Activated CD8-positive, alpha-beta memory T cell treated with anti-CD3 and anti-CD28 coated beads, Interleukin-2, amount 10 ng/mL, durations not matched to agents 7 days and 5 days (primary cell): Measurements from ENCODE around the gene RABGAP1L. TPM values are rescaled to one million over a fixed set of nuclear protein-coding genes. Genes with fewer than 3 reads are reported as not detected.

Experiments used
- ATAC-seq: fragments of 150-1000 bp; cut with Tn5 transposase; one replicate; pipeline ENCODE4 v1.10.0; 2021; ENCODE audit warnings: moderate library complexity
- CTCF ChIA-PET: fragments of 350-600 bp; sonication (Branson Sonifier 250); formaldehyde crosslinking; loops from one replicate; lab custom pipeline; 2021; ENCODE audit warnings: antibody characterized with exemption; lab: Charles Lee
- DNase-seq: peaks from one replicate; pipeline ENCODE4 v3.0.0-alpha.2; 2020
- H3K27ac Mint-ChIP-seq: one replicate; pipeline ENCODE4 v1.8.0; 2021; ENCODE audit warnings: mild to moderate bottlenecking, mixed read lengths
- H3K27me3 Mint-ChIP-seq: one replicate; pipeline ENCODE4 v1.8.0; 2021; ENCODE audit warnings: mixed read lengths
- H3K36me3 Mint-ChIP-seq: one replicate; pipeline ENCODE4 v1.8.0; 2021; ENCODE audit warnings: mild to moderate bottlenecking, mixed read lengths
- H3K4me1 Mint-ChIP-seq: one replicate; pipeline ENCODE4 v1.8.0; 2021; ENCODE audit warnings: mixed read lengths
- H3K4me3 Mint-ChIP-seq: one replicate; pipeline ENCODE4 v1.8.0; 2021; ENCODE audit warnings: mild to moderate bottlenecking, moderate library complexity, mixed read lengths
- H3K9me3 Mint-ChIP-seq: one replicate; pipeline ENCODE4 v1.8.0; 2022; ENCODE audit warnings: low read depth, mixed read lengths
- total RNA-seq, 2 experiments: library from RNA; stranded (reverse); gene quantifications; one replicate each; pipeline ENCODE4 v1.2.3, GENCODE V29; 2021

Gene RABGAP1L
- total RNA-seq, 2 experiments from 2014 or later: 60.5 to 83.5 TPM

DNA sequence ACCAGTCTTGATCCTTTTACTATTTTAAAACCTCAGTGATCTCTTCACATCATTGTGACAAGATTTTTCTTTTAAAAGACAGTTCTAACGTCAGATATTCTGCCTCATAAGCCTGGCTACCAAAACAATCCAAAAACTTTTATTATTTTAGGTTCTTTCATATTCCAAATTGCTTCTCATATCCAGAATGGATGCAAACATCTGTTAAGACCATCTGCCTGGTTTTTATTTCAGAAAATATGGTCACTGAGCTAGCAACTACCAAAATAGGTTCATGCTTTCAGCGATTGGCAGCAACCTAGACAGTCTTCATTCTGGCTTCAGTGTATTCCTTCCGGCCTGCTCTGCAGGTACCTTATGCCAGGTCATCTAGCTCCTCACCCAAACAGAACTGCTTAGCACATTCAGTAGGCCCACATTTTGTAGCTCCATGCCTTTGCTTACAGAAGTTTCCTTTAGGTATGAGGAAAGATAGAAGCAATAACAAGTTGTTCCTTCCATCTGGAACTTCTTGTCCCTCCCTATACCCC is 781.4 kb downstream of the RABGAP1L start:
- ATAC-seq: no peak
- Mint-ChIP-seq H3K36me3 (no peaks in the 10 kb centered on the region), H3K27me3 (no peaks in the 10 kb centered on the region), H3K4me3 (no peak overlapping the region), H3K4me1 (peaks cover 7% of the 10 kb centered on the region), H3K9me3 (no peaks in the 10 kb centered on the region), H3K27ac (no peak overlapping the region)
- CTCF ChIA-PET: interaction anchor here (1.6 kb wide), 1 partner anchor 18 kb away, joined by 4 read pairs; no protein-coding TSS in a partner anchor
- DNase-seq: no peak

DNA sequence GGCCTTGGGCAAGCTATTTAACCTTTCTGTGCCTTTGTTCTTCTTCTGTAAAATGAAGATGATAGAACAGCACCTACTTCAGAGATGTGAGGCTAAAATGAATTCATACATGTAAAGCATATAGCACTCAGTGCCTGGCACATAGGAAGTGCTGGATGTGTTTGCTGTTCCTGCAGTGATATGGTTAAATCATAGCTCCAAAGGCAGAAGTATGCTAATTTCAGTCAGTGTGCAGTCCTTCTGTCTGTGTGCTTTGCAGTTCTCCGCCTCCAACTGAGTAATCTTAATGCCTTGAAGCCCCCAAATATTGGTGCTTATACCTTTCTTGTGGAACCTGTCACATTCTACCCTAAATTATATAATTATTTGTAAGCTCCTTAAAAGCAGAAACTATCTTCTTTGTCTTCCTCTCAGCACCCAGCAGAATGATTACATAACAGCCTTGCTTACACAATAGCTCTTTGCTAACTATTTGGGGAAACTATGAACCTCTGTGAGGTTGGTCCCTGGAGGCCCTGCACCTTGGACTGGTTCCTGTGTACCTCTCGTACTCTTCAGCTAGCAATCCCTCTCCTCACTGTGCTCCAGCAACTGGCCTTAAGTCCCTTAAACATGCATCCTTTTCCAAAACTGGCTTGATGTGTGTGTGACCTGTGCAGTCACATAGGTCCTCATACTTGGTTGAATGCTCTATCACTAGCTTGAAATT is 783.4 kb downstream of the RABGAP1L start:
- H3K36me3 Mint-ChIP-seq: no peaks in the 10 kb centered on the region
- CTCF ChIA-PET: interaction anchor here (1.1 to 1.2 kb wide), 2 partner anchors 11 to 40 kb away, joined by 3 to 5 read pairs; no protein-coding TSS in a partner anchor

DNA sequence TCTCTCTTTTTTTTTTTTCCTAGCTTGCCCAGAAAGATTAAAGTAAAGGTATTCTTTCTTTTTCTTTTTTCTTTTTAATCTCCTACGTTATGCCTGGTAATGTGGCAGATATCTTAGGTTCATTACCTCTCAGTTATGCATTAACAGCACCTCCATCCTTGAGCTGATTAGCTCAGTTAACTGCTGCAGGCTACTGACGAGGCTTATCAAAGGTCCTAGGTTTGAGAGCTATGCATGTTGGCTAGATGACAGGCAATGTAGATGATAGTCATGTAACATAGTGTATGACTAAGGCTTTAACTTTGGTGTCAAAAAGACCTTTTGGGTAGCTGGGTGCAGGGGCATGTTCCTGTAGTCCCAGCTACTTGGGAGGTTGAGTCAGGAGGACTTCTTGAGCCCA is 786.7 kb downstream of the RABGAP1L start:
- H3K36me3 Mint-ChIP-seq: no peaks in the 10 kb centered on the region
- no peaks in the 10 kb centered on the region for H3K9me3 Mint-ChIP-seq
- DNase-seq (no peak), ATAC-seq (no peak)
- no peak overlapping the region for H3K4me3 Mint-ChIP-seq
- no peaks in the 10 kb centered on the region for H3K27me3 Mint-ChIP-seq
- H3K4me1 Mint-ChIP-seq: no peaks in the 10 kb centered on the region
- H3K27ac Mint-ChIP-seq: no peak overlapping the region
- CTCF ChIA-PET: no interaction called here

More for the DNA sequence above, 783.4 kb downstream of the RABGAP1L start:
- Mint-ChIP-seq H3K4me1 (peaks cover 7% of the 10 kb centered on the region), H3K4me3 (no peak overlapping the region), H3K27ac (no peak overlapping the region), H3K27me3 (no peaks in the 10 kb centered on the region), H3K9me3 (no peaks in the 10 kb centered on the region)
- no peak for DNase-seq
- no peak for ATAC-seq

DNA sequence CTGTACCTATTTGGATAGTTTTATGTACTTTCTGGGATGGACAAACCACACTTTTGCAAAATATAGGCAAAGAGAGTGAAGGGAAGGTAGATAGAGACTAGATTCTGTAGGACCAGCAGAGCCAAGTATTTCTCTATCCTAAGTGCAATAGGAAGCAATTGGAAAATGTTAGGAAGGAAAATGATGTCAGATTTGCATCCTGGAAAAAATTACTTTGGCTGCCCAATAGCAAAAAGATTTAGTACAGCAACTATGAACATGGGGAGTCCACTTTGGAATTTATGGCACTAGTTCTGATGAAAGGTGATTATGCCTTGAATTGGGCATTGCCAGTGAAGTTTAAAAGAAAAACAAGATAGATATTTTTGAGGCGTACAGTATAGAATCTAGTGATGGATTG is 789.7 kb downstream of the RABGAP1L start:
- Mint-ChIP-seq H3K27me3 (no peaks in the 10 kb centered on the region), H3K9me3 (no peaks in the 10 kb centered on the region), H3K27ac (no peak overlapping the region), H3K4me1 (peaks cover under 1% of the 10 kb centered on the region), H3K36me3 (no peaks in the 10 kb centered on the region), H3K4me3 (no peak overlapping the region)
- CTCF ChIA-PET: no interaction called here
- ATAC-seq: no peak
- no peak for DNase-seq

DNA sequence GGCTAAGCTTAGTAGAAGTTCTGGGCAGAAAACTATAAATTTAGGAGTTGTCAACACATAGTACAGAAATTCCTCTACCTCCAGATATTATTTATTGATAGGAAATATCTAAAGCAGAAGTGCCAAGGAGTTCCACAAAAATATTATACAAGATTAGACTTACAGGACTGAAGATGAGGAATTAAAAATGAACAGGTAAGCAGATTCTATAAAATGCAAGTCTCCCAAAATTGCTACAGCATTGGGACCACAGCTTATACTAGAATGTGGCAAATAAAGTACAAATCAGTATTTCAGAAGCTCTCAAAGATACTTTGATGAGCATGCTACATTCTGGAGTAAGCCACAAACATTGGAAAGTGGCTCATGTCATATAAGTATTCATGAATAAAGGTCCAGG is 790.3 kb downstream of the RABGAP1L start:
- no peaks in the 10 kb centered on the region for H3K27me3 Mint-ChIP-seq
- H3K4me1 Mint-ChIP-seq: peaks cover 2% of the 10 kb centered on the region
- ATAC-seq (no peak), DNase-seq (no peak)
- no peak overlapping the region for H3K27ac Mint-ChIP-seq
- CTCF ChIA-PET: no interaction called here
- no peak overlapping the region for H3K4me3 Mint-ChIP-seq
- H3K36me3 Mint-ChIP-seq: no peaks in the 10 kb centered on the region
- no peaks in the 10 kb centered on the region for H3K9me3 Mint-ChIP-seq

DNA sequence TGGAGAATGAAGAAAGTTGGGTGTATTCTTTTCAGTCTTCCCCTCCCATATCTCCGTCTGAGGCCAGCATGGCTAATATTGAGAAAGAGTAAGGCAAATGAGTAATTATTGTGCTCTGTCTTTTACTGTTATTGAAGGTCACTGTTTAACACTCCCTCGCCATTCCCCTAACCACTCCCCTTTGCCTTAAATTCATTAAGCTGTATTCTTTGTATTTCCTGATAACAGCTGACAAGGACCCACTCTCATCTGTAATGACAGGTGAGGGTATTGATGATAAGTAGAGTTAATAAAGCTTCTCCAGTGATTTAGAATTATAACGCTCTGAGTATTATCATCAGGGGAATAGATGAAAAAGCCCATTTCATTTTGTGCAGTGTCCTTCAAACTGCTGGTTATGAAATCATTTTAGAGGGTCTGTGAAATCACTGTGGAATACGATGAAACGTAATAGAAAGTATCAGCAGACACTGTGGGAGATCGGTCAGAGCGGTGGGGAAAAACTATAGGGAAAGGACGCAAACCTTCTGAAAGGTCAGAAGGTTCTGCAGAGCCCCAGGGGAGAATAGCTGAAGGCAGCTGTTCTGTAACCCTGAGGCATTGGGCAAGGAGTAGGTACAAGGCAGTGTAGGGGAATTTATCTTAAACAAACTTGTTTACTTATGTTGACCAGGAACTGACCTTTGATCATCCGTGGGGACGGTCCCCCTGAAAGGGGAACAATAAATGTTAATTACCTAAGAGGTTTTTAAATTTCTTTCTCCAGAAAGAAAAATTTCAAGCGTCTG is 794.2 kb downstream of the RABGAP1L start:
- peaks cover 19% of the 10 kb centered on the region for H3K4me1 Mint-ChIP-seq
- H3K9me3 Mint-ChIP-seq: no peaks in the 10 kb centered on the region
- DNase-seq (no peak), ATAC-seq (no peak)
- H3K4me3 Mint-ChIP-seq: no peak overlapping the region
- peaks cover 10% of the 10 kb centered on the region for H3K36me3 Mint-ChIP-seq
- H3K27me3 Mint-ChIP-seq: no peaks in the 10 kb centered on the region
- CTCF ChIA-PET: interaction anchor here (0.9 to 1.5 kb wide), 2 partner anchors 30 to 210 kb away, joined by 4 to 5 read pairs; no protein-coding TSS in a partner anchor
- H3K27ac Mint-ChIP-seq: no peak overlapping the region

DNA sequence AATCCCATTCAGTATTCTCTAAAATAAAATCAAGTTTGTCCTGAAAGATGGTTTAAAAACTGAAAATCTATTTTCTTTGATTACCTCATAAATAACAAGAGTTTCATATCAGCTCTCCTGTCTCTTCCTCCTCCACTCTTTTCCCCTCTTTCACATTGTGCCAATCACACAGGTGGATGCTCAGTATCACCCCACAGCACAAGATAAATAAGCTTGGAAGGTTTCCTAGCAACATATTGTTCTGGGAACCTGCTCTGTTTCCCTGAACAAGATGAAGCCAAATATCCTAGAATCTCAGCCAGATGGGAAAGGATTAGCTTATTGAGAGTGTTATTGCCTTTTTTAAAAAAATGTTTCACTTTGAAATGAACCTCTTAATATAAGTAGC is 794.7 kb downstream of the RABGAP1L start:
- CTCF ChIA-PET: interaction anchor here (1.5 kb wide), 1 partner anchor 29 kb away, joined by 5 read pairs; no protein-coding TSS in a partner anchor
- no peak for DNase-seq

DNA sequence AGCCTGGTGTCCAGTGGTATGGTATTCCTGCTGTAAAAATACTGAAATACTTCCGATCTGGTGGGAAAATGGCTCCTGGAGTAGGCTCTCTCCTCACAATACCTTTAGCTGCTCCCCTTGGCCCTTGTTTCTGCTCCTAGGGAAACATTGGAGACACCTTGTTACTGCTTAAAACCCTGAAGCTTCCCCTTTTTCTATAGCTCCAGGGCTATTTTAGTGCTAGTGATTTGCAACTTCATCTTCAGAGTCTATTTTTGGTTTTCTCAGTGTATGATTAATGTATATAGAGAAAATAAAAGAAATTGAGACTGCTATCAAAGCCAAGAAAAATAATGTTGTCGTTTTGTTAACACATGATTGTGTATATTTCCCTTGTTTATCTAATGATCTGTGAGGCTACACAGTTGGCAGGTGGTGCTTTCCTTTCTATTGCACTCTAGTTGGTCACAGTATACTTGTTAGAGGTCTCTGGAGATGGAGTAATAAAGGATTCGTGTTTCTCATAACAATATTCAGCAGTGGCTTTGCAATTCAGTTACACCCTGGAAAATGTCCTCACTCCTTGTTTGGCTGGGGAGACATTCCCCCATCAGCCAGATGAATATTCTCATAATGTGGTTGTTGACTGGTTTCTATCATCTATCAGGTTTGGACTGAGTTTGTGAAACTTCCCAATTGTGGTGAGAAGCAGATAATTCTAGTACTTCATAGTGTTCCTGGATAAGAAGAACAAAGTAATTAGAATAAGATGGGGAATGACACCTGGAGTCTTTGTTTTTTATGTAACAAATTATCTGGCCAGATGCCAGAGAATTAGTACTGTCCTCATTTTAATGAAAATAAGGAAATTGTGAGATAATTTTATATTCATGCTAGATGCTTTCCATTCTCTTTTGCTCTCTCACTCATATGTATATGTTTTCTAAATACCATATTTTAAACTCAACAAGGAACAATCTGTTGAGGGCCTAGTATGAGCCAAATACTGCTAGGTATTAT is 795.6 kb downstream of the RABGAP1L start:
- Mint-ChIP-seq H3K27me3 (no peaks in the 10 kb centered on the region), H3K36me3 (peaks cover 10% of the 10 kb centered on the region), H3K9me3 (no peaks in the 10 kb centered on the region), H3K4me3 (no peak overlapping the region), H3K4me1 (peaks cover 22% of the 10 kb centered on the region), H3K27ac (no peak overlapping the region)
- CTCF ChIA-PET: interaction anchor here (1.5 kb wide), 1 partner anchor 28 kb away, joined by 5 read pairs; no protein-coding TSS in a partner anchor
- no peak for ATAC-seq
- DNase-seq: no peak

More for the DNA sequence above, 794.7 kb downstream of the RABGAP1L start:
- ATAC-seq: no peak
- Mint-ChIP-seq H3K27ac (no peak overlapping the region), H3K9me3 (no peaks in the 10 kb centered on the region), H3K27me3 (no peaks in the 10 kb centered on the region), H3K4me1 (peaks cover 22% of the 10 kb centered on the region), H3K4me3 (no peak overlapping the region), H3K36me3 (peaks cover 10% of the 10 kb centered on the region)

DNA sequence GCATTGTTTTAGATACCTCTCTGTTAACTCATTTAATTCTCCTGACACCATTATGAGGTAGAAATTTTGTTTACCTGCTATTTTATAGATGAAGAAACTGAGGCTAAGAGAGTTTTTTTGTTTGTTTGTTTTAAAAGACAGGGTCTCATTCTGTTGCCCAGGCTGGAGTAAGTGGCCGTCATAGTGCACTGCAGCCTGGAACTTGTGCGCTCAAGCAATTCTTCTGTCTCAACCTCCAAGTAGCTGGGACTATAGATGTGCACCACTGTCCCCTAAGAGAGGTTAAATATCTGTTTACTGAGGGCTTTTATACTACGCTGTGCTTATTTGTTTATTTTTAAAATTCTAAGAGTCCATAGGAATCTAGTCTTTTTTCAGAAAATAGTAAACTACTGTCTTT is 796.8 kb downstream of the RABGAP1L start:
- ATAC-seq: no peak
- no peaks in the 10 kb centered on the region for H3K27me3 Mint-ChIP-seq
- CTCF ChIA-PET: interaction anchor here (1.3 kb wide), 1 partner anchor 12 kb away, joined by 3 read pairs; no protein-coding TSS in a partner anchor

DNA sequence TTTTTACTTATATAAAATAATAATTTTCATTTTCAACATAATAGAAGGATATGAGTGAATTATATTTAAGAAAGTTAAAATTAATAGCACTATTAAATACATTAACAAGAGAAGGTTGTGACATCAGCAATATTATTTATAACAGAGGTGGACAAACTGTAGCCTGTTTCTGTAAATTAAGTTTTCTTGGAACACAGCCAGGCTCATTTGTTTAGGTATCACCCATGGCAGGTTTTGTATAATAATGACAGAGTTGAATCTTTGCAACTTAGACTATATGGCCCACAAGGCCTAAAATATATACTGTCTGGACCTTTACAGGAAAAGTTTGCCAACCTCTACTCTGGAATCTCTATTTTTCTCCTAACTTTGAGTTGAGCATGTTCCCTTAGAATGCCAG is 797.7 kb downstream of the RABGAP1L start:
- CTCF ChIA-PET: interaction anchor here (1.1 to 1.5 kb wide), 3 partner anchors 12 to 38 kb away, joined by 3 to 4 read pairs (median 3); no protein-coding TSS in a partner anchor
- H3K27ac Mint-ChIP-seq: peak overlapping the region; percentile 47
- H3K4me1 Mint-ChIP-seq: peaks cover 22% of the 10 kb centered on the region
- H3K4me3 Mint-ChIP-seq: no peak overlapping the region
- H3K36me3 Mint-ChIP-seq: peaks cover 10% of the 10 kb centered on the region
- no peaks in the 10 kb centered on the region for H3K9me3 Mint-ChIP-seq
- no peak for DNase-seq
- H3K27me3 Mint-ChIP-seq: no peaks in the 10 kb centered on the region
- ATAC-seq: no peak

More for the DNA sequence above, 796.8 kb downstream of the RABGAP1L start:
- no peak for DNase-seq
- Mint-ChIP-seq H3K4me3 (no peak overlapping the region), H3K36me3 (peaks cover 10% of the 10 kb centered on the region), H3K9me3 (no peaks in the 10 kb centered on the region), H3K4me1 (peaks cover 22% of the 10 kb centered on the region), H3K27ac (no peak overlapping the region)

DNA sequence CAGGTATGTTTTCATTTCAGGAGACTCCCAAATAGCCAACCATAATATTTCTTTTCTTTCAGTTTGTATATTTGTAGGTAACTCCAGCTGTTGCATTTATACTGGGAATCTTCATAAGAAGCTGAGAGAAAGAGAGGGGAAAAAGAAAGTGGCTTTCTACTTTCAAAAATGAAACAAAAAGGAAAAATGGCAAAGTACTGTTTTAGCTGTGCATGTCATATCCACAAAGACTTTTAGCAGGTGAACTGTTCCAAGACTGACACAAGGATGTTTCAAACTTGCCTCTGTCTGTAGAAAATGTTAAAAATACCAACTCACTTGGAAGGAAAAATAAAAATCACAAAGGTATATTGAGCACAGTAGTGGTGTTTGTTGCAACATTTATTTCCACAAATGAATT is 798.5 kb downstream of the RABGAP1L start:
- H3K4me3 Mint-ChIP-seq: peak overlapping the region; percentile 67
- no peaks in the 10 kb centered on the region for H3K27me3 Mint-ChIP-seq
- CTCF ChIA-PET: interaction anchor here (0.7 to 1.5 kb wide), 5 partner anchors 10 to 197 kb away, joined by 3 to 4 read pairs (median 3); no protein-coding TSS in a partner anchor
- H3K36me3 Mint-ChIP-seq: peaks cover 10% of the 10 kb centered on the region
- peak overlapping the region; percentile 87 for H3K27ac Mint-ChIP-seq
- no peak for DNase-seq
- H3K4me1 Mint-ChIP-seq: peaks cover 22% of the 10 kb centered on the region
- no peaks in the 10 kb centered on the region for H3K9me3 Mint-ChIP-seq
- peak; percentile 85 for ATAC-seq

DNA sequence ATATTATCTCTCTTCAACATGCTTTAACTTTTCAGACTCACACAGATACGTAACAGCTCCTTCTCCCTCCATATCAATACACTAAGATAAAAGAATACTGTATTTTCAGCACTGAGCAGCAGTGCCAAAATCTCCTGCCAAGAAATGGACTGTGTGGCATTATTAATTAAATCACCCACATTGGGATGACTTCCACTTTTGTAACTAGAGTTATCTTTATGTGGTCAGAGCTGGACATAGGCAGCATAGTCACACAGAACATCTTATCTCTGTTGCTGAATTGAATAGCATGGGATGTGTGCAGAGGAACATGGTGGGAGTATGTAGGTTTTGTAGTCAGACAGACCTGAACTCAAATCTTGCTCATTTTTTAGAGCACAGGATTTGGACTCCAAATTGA is 799.1 kb downstream of the RABGAP1L start:
- no peaks in the 10 kb centered on the region for H3K9me3 Mint-ChIP-seq
- CTCF ChIA-PET: interaction anchor here (0.9 to 1.5 kb wide), 3 partner anchors 10 to 197 kb away, joined by 3 to 4 read pairs (median 4); no protein-coding TSS in a partner anchor
- DNase-seq (no peak), ATAC-seq (no peak)
- H3K27ac Mint-ChIP-seq: peak overlapping the region; percentile 87
- peak overlapping the region; percentile 67 for H3K4me3 Mint-ChIP-seq
- H3K36me3 Mint-ChIP-seq: peaks cover 12% of the 10 kb centered on the region
- H3K4me1 Mint-ChIP-seq: peaks cover 26% of the 10 kb centered on the region
- H3K27me3 Mint-ChIP-seq: no peaks in the 10 kb centered on the region
